ENCODE results near the gene CAMTA2. TPM values are rescaled to one million over a fixed set of nuclear protein-coding genes. Genes with fewer than 3 reads are reported as not detected.
A peak's percentile ranks its signal among the peaks of the same experiment; 100 is the strongest.

Gene CAMTA2
- total and polyA plus RNA-seq, 9 of the 15 experiments (the other 6 are each of a cell fraction or from before 2014, with no cell fraction given), result 0.24 to 25.1 (median 6.3) TPM

DNA sequence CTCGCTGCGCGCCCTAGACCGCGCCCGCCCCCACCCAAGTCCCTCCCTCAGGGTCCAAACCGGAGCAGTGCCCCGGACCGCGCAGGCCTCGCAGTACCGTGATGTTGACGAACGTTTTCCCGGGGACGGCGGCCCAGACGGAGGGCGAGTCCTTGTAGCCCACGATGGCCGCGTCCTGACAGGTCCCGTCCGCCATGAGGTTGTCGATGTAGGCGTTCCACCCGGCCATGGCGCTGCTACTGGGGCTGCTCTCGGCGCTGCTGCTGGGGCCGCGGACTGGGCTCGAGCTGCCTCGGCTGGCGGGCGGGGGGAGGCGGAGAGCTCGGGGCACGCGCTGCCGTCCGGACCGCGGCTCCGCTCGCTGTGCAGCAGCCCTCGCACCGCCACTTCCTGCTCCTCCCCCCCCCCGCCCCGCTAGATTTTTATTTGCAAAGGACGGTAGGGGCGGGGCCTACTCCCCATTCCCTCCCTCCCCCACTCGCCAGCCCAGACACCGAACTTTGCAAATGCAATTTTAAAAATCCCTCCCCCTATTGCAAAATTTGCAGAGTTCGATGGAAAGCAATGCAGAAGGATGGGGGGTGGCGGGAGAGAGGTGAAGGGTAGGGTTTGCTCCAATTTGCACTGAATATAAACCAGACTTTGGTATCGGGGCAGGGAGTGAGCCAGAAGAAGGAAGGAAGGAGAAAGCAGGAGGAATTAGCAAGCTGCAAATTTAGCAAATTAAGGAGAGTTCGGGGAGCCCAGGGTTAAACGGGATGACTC is 39.1 kb downstream of the CAMTA2 start, which contains the start of gene PFN1:
Gene PFN1 (minus strand): TSS at position 365 of the 765 bp plus-strand sequence. CDS start 136 bp downstream, at position 229.
- no peaks in the 10 kb centered on the region for H3K9me3 ChIP-seq (replicated peaks; ENCODE audit: control insufficient read depth, insufficient read depth, low read depth, low read length)
- no peaks in the 10 kb centered on the region for H3K9me1 ChIP-seq (ENCODE audit: control insufficient read depth, insufficient read depth, low read length)
- peaks cover 22% of the 10 kb centered on the region for H4K20me1 ChIP-seq (replicated peaks; ENCODE audit: control insufficient read depth, insufficient read depth, low read length)
- DNase-seq (ENCODE audit: extremely low read depth in 1 of 4, low spot score in 3 of 4) (peak; percentile 63 to 89 (median 80)), FAIRE-seq (peak; percentile 79), ATAC-seq (peak; percentile 56)
- peak within 1 kb of the TSS; percentile 52 for H2AFZ ChIP-seq (ENCODE audit: low read depth, low read length)
- no TSS peak for BruUV-seq (replicated peaks)
- WGBS (ENCODE audit: insufficient coverage, low coverage, missing lambda C conversion rate), result 0% methylated on average over 7 of the region's 59 CpGs
- intact Hi-C loops (cut with micrococcal nuclease) (no loop called here), in situ Hi-C loops (cut with MboI) (no loop called here)
- peaks cover 69% of the 10 kb centered on the region for H3K79me2 ChIP-seq (ENCODE audit: control insufficient read depth, insufficient read depth, low read length)
- peak within 1 kb of the TSS; percentile 97 for H3K4me3 ChIP-seq
- peaks cover 45% of the 10 kb centered on the region for H3K36me3 ChIP-seq (ENCODE audit: control insufficient read depth, insufficient read depth, low read length)
- peak within 1 kb of the TSS; percentile 98 for H3K27ac ChIP-seq (ENCODE audit: extremely low read depth, low read depth, low read length)
- ChIA-PET CTCF (ENCODE audit: low intra/inter-chr PET ratio) (no interaction called here), POLR2A (interaction anchor here (0.6 to 4.7 kb wide), 8 partner anchors 8 to 704 kb away, joined by 3 to 21 read pairs (median 3); partner anchors contain the start of genes RNF167, SLC25A11 and SPAG7)
- peak within 1 kb of the TSS; percentile 93 for H3K4me2 ChIP-seq (ENCODE audit: insufficient read depth, low read length)
- H3K4me1 ChIP-seq (replicated peaks in 1 of 2; ENCODE audit: control insufficient read depth in 2 of 2, insufficient read depth in 2 of 2, low read length in 2 of 2), result peaks cover 32 to 52% of the 10 kb centered on the region in 2 experiments
- no peaks in the 10 kb centered on the region for H3K27me3 ChIP-seq (ENCODE audit: control insufficient read depth in 2 of 2, insufficient read depth in 2 of 2, low read length in 2 of 2)
- H3K9ac ChIP-seq (ENCODE audit: insufficient read depth in 1 of 2, low read depth in 2 of 2, low read length in 2 of 2), result peak within 1 kb of the TSS; percentile 94 to 97
- TF ChIP-seq, protein P1, sequence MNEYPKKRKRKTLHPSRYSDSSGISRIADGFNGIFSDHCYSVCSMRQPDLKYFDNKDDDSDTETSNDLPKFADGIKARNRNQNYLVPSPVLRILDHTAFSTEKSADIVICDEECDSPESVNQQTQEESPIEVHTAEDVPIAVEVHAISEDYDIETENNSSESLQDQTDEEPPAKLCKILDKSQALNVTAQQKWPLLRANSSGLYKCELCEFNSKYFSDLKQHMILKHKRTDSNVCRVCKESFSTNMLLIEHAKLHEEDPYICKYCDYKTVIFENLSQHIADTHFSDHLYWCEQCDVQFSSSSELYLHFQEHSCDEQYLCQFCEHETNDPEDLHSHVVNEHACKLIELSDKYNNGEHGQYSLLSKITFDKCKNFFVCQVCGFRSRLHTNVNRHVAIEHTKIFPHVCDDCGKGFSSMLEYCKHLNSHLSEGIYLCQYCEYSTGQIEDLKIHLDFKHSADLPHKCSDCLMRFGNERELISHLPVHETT (CRISPR knock-in tag; conservative IDR thresholded peaks at IDR 0.05 in 1 of 2, IDR thresholded peaks at IDR 0.05 in 1 of 2), result peak in 1 of 2 experiments; percentile 85; a peak in 2 of 4 replicates
- TF ChIP-seq GABPA (tag; conservative IDR thresholded peaks at IDR 0.05; ENCODE audit: low read depth), result peak; percentile 79
- peak; percentile 30 for TF ChIP-seq HNRNPLL (IDR thresholded peaks at IDR 0.05; ENCODE audit: low read depth, low read length, poor library complexity, severe bottlenecking)
- TF ChIP-seq CBX1 (IDR thresholded peaks at IDR 0.05; ENCODE audit: low read depth), result peak; percentile 66; the same call in 1 of the 2 replicates
- TF ChIP-seq, protein P2, sequence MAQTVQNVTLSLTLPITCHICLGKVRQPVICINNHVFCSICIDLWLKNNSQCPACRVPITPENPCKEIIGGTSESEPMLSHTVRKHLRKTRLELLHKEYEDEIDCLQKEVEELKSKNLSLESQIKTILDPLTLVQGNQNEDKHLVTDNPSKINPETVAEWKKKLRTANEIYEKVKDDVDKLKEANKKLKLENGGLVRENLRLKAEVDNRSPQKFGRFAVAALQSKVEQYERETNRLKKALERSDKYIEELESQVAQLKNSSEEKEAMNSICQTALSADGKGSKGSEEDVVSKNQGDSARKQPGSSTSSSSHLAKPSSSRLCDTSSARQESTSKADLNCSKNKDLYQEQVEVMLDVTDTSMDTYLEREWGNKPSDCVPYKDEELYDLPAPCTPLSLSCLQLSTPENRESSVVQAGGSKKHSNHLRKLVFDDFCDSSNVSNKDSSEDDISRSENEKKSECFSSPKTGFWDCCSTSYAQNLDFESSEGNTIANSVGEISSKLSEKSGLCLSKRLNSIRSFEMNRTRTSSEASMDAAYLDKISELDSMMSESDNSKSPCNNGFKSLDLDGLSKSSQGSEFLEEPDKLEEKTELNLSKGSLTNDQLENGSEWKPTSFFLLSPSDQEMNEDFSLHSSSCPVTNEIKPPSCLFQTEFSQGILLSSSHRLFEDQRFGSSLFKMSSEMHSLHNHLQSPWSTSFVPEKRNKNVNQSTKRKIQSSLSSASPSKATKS (CRISPR knock-in tag; IDR thresholded peaks at IDR 0.05), result no peak
- TF ChIP-seq, protein P3, sequence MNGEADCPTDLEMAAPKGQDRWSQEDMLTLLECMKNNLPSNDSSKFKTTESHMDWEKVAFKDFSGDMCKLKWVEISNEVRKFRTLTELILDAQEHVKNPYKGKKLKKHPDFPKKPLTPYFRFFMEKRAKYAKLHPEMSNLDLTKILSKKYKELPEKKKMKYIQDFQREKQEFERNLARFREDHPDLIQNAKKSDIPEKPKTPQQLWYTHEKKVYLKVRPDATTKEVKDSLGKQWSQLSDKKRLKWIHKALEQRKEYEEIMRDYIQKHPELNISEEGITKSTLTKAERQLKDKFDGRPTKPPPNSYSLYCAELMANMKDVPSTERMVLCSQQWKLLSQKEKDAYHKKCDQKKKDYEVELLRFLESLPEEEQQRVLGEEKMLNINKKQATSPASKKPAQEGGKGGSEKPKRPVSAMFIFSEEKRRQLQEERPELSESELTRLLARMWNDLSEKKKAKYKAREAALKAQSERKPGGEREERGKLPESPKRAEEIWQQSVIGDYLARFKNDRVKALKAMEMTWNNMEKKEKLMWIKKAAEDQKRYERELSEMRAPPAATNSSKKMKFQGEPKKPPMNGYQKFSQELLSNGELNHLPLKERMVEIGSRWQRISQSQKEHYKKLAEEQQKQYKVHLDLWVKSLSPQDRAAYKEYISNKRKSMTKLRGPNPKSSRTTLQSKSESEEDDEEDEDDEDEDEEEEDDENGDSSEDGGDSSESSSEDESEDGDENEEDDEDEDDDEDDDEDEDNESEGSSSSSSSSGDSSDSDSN (IDR thresholded peaks at IDR 0.05; ENCODE audit: borderline replicate concordance in 1 of 2, low read depth in 2 of 2, low read length in 2 of 2), result 0 out of 4 replicates have a peak, but pooled peaks of 1 of the 2 experiments have one; percentile 27
- no peak for TF ChIP-seq ZNF785 (CRISPR knock-in tag; IDR thresholded peaks at IDR 0.05)
- TF ChIP-seq CEBPG (CRISPR knock-in tag; IDR thresholded peaks at IDR 0.05), result peak; percentile 51; the same call in 1 of the 2 replicates
- peak; percentile 80 to 87 for TF ChIP-seq CEBPG (tag; conservative IDR thresholded peaks at IDR 0.05 in 1 of 2, IDR thresholded peaks at IDR 0.05 in 1 of 2)
- no peak for TF ChIP-seq ZNF695 (CRISPR knock-in tag; IDR thresholded peaks at IDR 0.05)
- TF ChIP-seq NR2F6 (CRISPR knock-in tag; IDR thresholded peaks at IDR 0.05), result no peak
- peak; percentile 66 for TF ChIP-seq BRD9 (IDR thresholded peaks at IDR 0.05; ENCODE audit: low read depth, partially characterized antibody)
- TF ChIP-seq FOSL1 (tag; conservative IDR thresholded peaks at IDR 0.05), result peak; percentile 36; the same call in 1 of the 2 replicates
- no peak for TF ChIP-seq ZNF253 (CRISPR knock-in tag; conservative IDR thresholded peaks at IDR 0.05)
- TF ChIP-seq ZNF23 (CRISPR knock-in tag; IDR thresholded peaks at IDR 0.05), result no peak
